PFSK-1 (cell line): Measurements from ENCODE around the gene HK1.

ENCODE experiments used
- POLR2AphosphoS5 ChIP-seq: IDR thresholded peaks from 2 replicates; pipeline ENCODE4 v1.6.1; 2012; ENCODE audit warnings: low read depth, mild to moderate bottlenecking, control low read depth, low read length, moderate library complexity
- SIN3A ChIP-seq: IDR thresholded peaks from 2 replicates; pipeline ENCODE4 v1.6.1; 2012; ENCODE audit warnings: mild to moderate bottlenecking, low read length, moderate library complexity, borderline replicate concordance; ENCODE audit not compliant: insufficient read depth
- TAF1 ChIP-seq: IDR thresholded peaks from 2 replicates; pipeline ENCODE4 v1.6.1; 2012; ENCODE audit warnings: low read length, control low read depth, borderline replicate concordance; ENCODE audit not compliant: insufficient read depth
- TF ChIP-seq, protein P1 (sequence below), 2 experiments: IDR thresholded peaks; 2 replicates each; pipeline versions ENCODE4 v1.6.1 to v1.8.0; 2011 to 2012; ENCODE audit warnings: low read depth in 2 of 2, low read length in 2 of 2, control low read depth in 1 of 2, inconsistent platforms in 1 of 2, mild to moderate bottlenecking in 1 of 2, moderate library complexity in 1 of 2; ENCODE audit not compliant: insufficient read depth in 1 of 2

DNA sequence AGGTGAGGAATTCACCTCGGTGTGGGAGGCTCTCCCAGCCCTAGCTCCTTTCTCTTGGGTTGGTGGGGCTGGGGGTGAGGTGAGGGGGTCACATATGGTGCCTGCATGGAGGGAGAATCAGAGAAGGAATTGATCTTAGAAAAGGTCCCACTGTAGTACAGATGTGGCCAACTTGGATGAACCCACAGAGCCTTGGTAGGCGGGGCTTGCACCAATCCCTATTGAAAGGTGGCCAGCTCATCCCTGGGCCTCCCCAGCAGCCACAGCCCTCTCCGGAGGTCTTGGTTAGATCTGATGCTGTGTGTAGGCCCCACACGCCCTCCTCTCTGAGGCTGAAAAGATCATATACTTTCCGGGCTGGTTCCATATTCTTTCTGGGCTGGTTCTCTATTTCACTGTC is 39.2 kb upstream of the HK1 start:
- no peak for TF ChIP-seq POLR2AphosphoS5
- TF ChIP-seq, protein P1, sequence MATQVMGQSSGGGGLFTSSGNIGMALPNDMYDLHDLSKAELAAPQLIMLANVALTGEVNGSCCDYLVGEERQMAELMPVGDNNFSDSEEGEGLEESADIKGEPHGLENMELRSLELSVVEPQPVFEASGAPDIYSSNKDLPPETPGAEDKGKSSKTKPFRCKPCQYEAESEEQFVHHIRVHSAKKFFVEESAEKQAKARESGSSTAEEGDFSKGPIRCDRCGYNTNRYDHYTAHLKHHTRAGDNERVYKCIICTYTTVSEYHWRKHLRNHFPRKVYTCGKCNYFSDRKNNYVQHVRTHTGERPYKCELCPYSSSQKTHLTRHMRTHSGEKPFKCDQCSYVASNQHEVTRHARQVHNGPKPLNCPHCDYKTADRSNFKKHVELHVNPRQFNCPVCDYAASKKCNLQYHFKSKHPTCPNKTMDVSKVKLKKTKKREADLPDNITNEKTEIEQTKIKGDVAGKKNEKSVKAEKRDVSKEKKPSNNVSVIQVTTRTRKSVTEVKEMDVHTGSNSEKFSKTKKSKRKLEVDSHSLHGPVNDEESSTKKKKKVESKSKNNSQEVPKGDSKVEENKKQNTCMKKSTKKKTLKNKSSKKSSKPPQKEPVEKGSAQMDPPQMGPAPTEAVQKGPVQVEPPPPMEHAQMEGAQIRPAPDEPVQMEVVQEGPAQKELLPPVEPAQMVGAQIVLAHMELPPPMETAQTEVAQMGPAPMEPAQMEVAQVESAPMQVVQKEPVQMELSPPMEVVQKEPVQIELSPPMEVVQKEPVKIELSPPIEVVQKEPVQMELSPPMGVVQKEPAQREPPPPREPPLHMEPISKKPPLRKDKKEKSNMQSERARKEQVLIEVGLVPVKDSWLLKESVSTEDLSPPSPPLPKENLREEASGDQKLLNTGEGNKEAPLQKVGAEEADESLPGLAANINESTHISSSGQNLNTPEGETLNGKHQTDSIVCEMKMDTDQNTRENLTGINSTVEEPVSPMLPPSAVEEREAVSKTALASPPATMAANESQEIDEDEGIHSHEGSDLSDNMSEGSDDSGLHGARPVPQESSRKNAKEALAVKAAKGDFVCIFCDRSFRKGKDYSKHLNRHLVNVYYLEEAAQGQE (IDR thresholded peaks at IDR 0.05; ENCODE audit: insufficient read depth in 1 of 2, low read depth in 2 of 2, low read length in 2 of 2), result no peak
- no peak for TF ChIP-seq TAF1
- no peak for TF ChIP-seq SIN3A
